CD4-positive, alpha-beta memory T cell (primary cell): ENCODE data around the gene ALDOA. TPM values are rescaled to one million over a fixed set of nuclear protein-coding genes. Genes with fewer than 3 reads are reported as not detected.

Experiments
- CTCF ChIA-PET: fragments of 350-600 bp; sonication (Branson Sonifier 250); formaldehyde crosslinking; loops from one replicate; lab custom pipeline; 2021; ENCODE audit warnings: inconsistent platforms; ENCODE audit not compliant: partially characterized antibody; lab: Charles Lee
- POLR2A ChIA-PET: fragments of 350-600 bp; sonication (Branson Sonifier 250); formaldehyde crosslinking; loops from one replicate; lab custom pipeline; 2021; ENCODE audit not compliant: partially characterized antibody; lab: Charles Lee
- DNase-seq, 5 donors: peaks; one replicate each; pipeline versions ENCODE4 v3.0.0 to v3.0.0-alpha.2; 2020 to 2022; ENCODE audit warnings: mixed read lengths in 1 of 5
- H3K27ac ChIP-seq: one replicate; pipeline ENCODE4 v1.7.0; 2013; ENCODE audit warnings: low read depth, low read length
- H3K27me3 ChIP-seq: 2 replicates; pipeline ENCODE4 v1.7.0; 2013; ENCODE audit warnings: mild to moderate bottlenecking, low read length, moderate library complexity; ENCODE audit not compliant: insufficient read depth
- H3K36me3 ChIP-seq: 2 replicates; pipeline ENCODE4 v1.7.0; 2013; ENCODE audit warnings: mild to moderate bottlenecking, low read length, moderate library complexity; ENCODE audit not compliant: insufficient read depth
- H3K4me1 ChIP-seq: 2 replicates; pipeline ENCODE4 v1.7.0; 2013; ENCODE audit warnings: mild to moderate bottlenecking, low read length, moderate library complexity; ENCODE audit not compliant: insufficient read depth
- H3K4me3 ChIP-seq, 2 donors: one replicate each; pipeline ENCODE4 v1.7.0; 2013; ENCODE audit warnings: low read length in 2 of 2, mild to moderate bottlenecking in 1 of 2
- H3K9me3 ChIP-seq, 2 donors: one replicate each; pipeline ENCODE4 v1.7.0; 2013; ENCODE audit warnings: low read length in 2 of 2, control low read depth in 1 of 2; ENCODE audit not compliant: control insufficient read depth in 1 of 2
- H3K27ac Mint-ChIP-seq, 7 donors: one replicate each; pipeline ENCODE4 v1.8.0; 2020 to 2021; ENCODE audit warnings: mixed read lengths in 7 of 7, mild to moderate bottlenecking in 6 of 7, inconsistent platforms in 3 of 7, moderate library complexity in 3 of 7
- H3K27me3 Mint-ChIP-seq, 2 donors: one replicate each; pipeline ENCODE4 v1.8.0; 2020 to 2021; ENCODE audit warnings: mixed read lengths in 2 of 2
- H3K36me3 Mint-ChIP-seq, 2 donors: one replicate each; pipeline ENCODE4 v1.8.0; 2020 to 2021; ENCODE audit warnings: mixed read lengths in 2 of 2, inconsistent platforms in 1 of 2, mild to moderate bottlenecking in 1 of 2
- H3K4me1 Mint-ChIP-seq, 4 donors: one replicate each; pipeline ENCODE4 v1.8.0; 2020 to 2021; ENCODE audit warnings: mixed read lengths in 4 of 4, mild to moderate bottlenecking in 1 of 4
- H3K4me3 Mint-ChIP-seq, 8 donors: one replicate each; pipeline ENCODE4 v1.8.0; 2020 to 2021; ENCODE audit warnings: mixed read lengths in 8 of 8, mild to moderate bottlenecking in 7 of 8, moderate library complexity in 6 of 8, inconsistent platforms in 3 of 8
- H3K9me3 Mint-ChIP-seq, 8 donors: one replicate each; pipeline ENCODE4 v1.8.0; 2020 to 2021; ENCODE audit warnings: mixed read lengths in 8 of 8, mild to moderate bottlenecking in 5 of 8, inconsistent platforms in 3 of 8, moderate library complexity in 1 of 8
- intact Hi-C: fragments of 100-400 bp; cut with micrococcal nuclease; formaldehyde crosslinking; loops from one replicate; pipeline ENCODE4 v1.15.1; 2023
- polyA plus RNA-seq, 2 donors: library from polyadenylated mRNA; unstranded; fragments of 300-500 nt; fragmentation: Illumina TruSeq; gene quantifications; one replicate each; pipeline ENCODE4 v1.2.3, GENCODE V29; 2021
- total RNA-seq, 2 experiments: library from RNA; stranded (reverse); gene quantifications; one replicate each; pipeline ENCODE4 v1.2.3, GENCODE V29; 2021

Gene ALDOA
- total and polyA plus RNA-seq, 4 experiments from 2014 or later = 558 to 1,115 (median 811) TPM

- CTCF ChIA-PET = interaction anchor here (1.1 to 3.0 kb wide), 2 partner anchors 11 to 12 kb away, joined by 3 to 20 read pairs; partner anchors contain the start of gene TBX6
- intact Hi-C loops = no loop called here
Measured at GRCh38 chr16:30104492-30104891, 38.9 kb downstream of the ALDOA start.

GRCh38 chr16:30108059-30108850 is 42.7 kb downstream of the ALDOA start:
- ChIA-PET POLR2A (no interaction called here), CTCF (no interaction called here)
- Mint-ChIP-seq H3K9me3 (no peaks in the 10 kb centered on the region), H3K27ac (no peak overlapping the region), H3K27me3 (no peaks in the 10 kb centered on the region), H3K4me3 (no peak overlapping the region), H3K4me1 (peaks cover 5 to 8% (median 5%) of the 10 kb centered on the region in 4 donors), H3K36me3 (peaks cover 22 to 28% of the 10 kb centered on the region in 2 donors)
- no peak overlapping the region for H3K27ac ChIP-seq
- H3K27me3 ChIP-seq = no peaks in the 10 kb centered on the region
- H3K9me3 ChIP-seq = no peaks in the 10 kb centered on the region
- no peak overlapping the region for H3K4me3 ChIP-seq
- no peak for DNase-seq
- intact Hi-C loops = no loop called here
- H3K4me1 ChIP-seq = peaks cover 5% of the 10 kb centered on the region
- H3K36me3 ChIP-seq = peaks cover 11% of the 10 kb centered on the region

More at GRCh38 chr16:30104492-30104891, 38.9 kb downstream of the ALDOA start:
- Histone ChIP-seq H3K4me3 (no peak overlapping the region), H3K4me1 (no peaks in the 10 kb centered on the region), H3K9me3 (no peaks in the 10 kb centered on the region), H3K27me3 (no peaks in the 10 kb centered on the region), H3K36me3 (peaks cover 5% of the 10 kb centered on the region), H3K27ac (no peak overlapping the region)
- Mint-ChIP-seq H3K27me3 (no peaks in the 10 kb centered on the region), H3K27ac (peak overlapping the region in 1 of 7 donors; percentile 60), H3K9me3 (peaks cover 0 to 2% (median under 1%) of the 10 kb centered on the region in 8 donors), H3K36me3 (peaks cover 16 to 28% of the 10 kb centered on the region in 2 donors), H3K4me1 (peaks cover 0 to 1% (median 0%) of the 10 kb centered on the region in 4 donors), H3K4me3 (no peak overlapping the region)
- DNase-seq = no peak
- POLR2A ChIA-PET = interaction anchor here (4.2 kb wide), 1 partner anchor 13 kb away, joined by 23 read pairs; the partner anchor contains the start of gene TBX6

GRCh38 chr16:30110661-30111060 is 45.1 kb downstream of the ALDOA start:
- intact Hi-C loops = no loop called here
- H3K27ac Mint-ChIP-seq = peak overlapping the region in 1 of 7 donors; percentile 85
- peaks cover 11% of the 10 kb centered on the region for H3K36me3 ChIP-seq

GRCh38 chr16:30112197-30113030 is 46.9 kb downstream of the ALDOA start:
- Histone ChIP-seq H3K4me1 (peaks cover 27% of the 10 kb centered on the region), H3K27ac (no peak overlapping the region), H3K4me3 (no peak overlapping the region), H3K36me3 (peaks cover 22% of the 10 kb centered on the region), H3K9me3 (no peaks in the 10 kb centered on the region), H3K27me3 (no peaks in the 10 kb centered on the region)
- peak in 2 of 5 donors; percentile 35 to 45 for DNase-seq
- Mint-ChIP-seq H3K27ac (peak overlapping the region in 2 of 7 donors; percentile 35 to 66), H3K27me3 (no peaks in the 10 kb centered on the region), H3K4me3 (peak overlapping the region in 1 of 8 donors; percentile 10), H3K9me3 (no peaks in the 10 kb centered on the region), H3K4me1 (peaks cover 11 to 25% (median 17%) of the 10 kb centered on the region in 4 donors), H3K36me3 (peaks cover 9 to 19% of the 10 kb centered on the region in 2 donors)
- intact Hi-C loops = no loop called here
- ChIA-PET CTCF (interaction anchor here (0.6 to 2.3 kb wide), 13 partner anchors 12 to 548 kb away, joined by 3 to 11 read pairs (median 4); partner anchors contain the start of gene TBX6), POLR2A (interaction anchor here (1.0 to 9.9 kb wide), 6 partner anchors 9 to 296 kb away, joined by 3 to 120 read pairs (median 14); partner anchors contain the start of genes CORO1A, TBX6 and YPEL3)

More at GRCh38 chr16:30110661-30111060, 45.1 kb downstream of the ALDOA start:
- Mint-ChIP-seq H3K9me3 (no peaks in the 10 kb centered on the region), H3K27me3 (no peaks in the 10 kb centered on the region), H3K4me1 (peaks cover 11 to 24% (median 17%) of the 10 kb centered on the region in 4 donors), H3K4me3 (no peak overlapping the region), H3K36me3 (peaks cover 15 to 19% of the 10 kb centered on the region in 2 donors)
- no peak overlapping the region for H3K27ac ChIP-seq
- CTCF ChIA-PET = interaction anchor here (0.6 to 2.3 kb wide), 5 partner anchors 19 to 444 kb away, joined by 3 to 7 read pairs (median 3); partner anchors contain the start of gene TBX6
- DNase-seq = no peak
- no peaks in the 10 kb centered on the region for H3K27me3 ChIP-seq
- no peaks in the 10 kb centered on the region for H3K9me3 ChIP-seq
- H3K4me3 ChIP-seq = no peak overlapping the region
- POLR2A ChIA-PET = interaction anchor here (4.5 to 9.9 kb wide), 2 partner anchors 18 to 74 kb away, joined by 23 to 120 read pairs; partner anchors contain the start of genes CORO1A and TBX6
- H3K4me1 ChIP-seq = peaks cover 27% of the 10 kb centered on the region

- H3K9me3 ChIP-seq = no peaks in the 10 kb centered on the region
- H3K4me1 ChIP-seq = peaks cover 27% of the 10 kb centered on the region
- H3K9me3 Mint-ChIP-seq = no peaks in the 10 kb centered on the region
- H3K27ac ChIP-seq = no peak within 1 kb of the TSS
- H3K27me3 ChIP-seq = no peaks in the 10 kb centered on the region
- peak within 1 kb of the TSS in 4 of 7 donors; percentile 55 to 90 (median 70) for H3K27ac Mint-ChIP-seq
- no peaks in the 10 kb centered on the region for H3K27me3 Mint-ChIP-seq
- peaks cover 25% of the 10 kb centered on the region for H3K36me3 ChIP-seq
- intact Hi-C loops = no loop called here
- CTCF ChIA-PET = interaction anchor here (1.2 to 2.3 kb wide), 5 partner anchors 11 to 296 kb away, joined by 4 to 11 read pairs (median 5); partner anchors contain the start of gene TBX6
- POLR2A ChIA-PET = interaction anchor here (1.0 to 9.9 kb wide), 6 partner anchors 10 to 295 kb away, joined by 4 to 120 read pairs (median 14); partner anchors contain the start of genes CORO1A, MAPK3, TBX6 and YPEL3
- H3K4me1 Mint-ChIP-seq = peaks cover 11 to 25% (median 17%) of the 10 kb centered on the region in 4 donors
- H3K36me3 Mint-ChIP-seq = peaks cover 8 to 18% of the 10 kb centered on the region in 2 donors
- H3K4me3 ChIP-seq = no peak within 1 kb of the TSS
- H3K4me3 Mint-ChIP-seq = peak within 1 kb of the TSS in 3 of 8 donors; percentile 38 to 71 (median 56)
- no peak for DNase-seq
Measured at GRCh38 chr16:30113031-30113710, 47.6 kb downstream of the ALDOA start, which contains the start of gene GDPD3. Gene GDPD3, minus strand, starts transcription at chr16:30113537. Its CDS starts 59 bp downstream, at chr16:30113478.

- ChIA-PET POLR2A (interaction anchor here (1.9 to 9.9 kb wide), 4 partner anchors 9 to 71 kb away, joined by 6 to 120 read pairs (median 23); partner anchors contain the start of genes CORO1A, MAPK3, TBX6 and YPEL3), CTCF (interaction anchor here (0.6 to 2.0 kb wide), 5 partner anchors 10 to 523 kb away, joined by 3 to 7 read pairs (median 5); no protein-coding TSS in a partner anchor)
- Mint-ChIP-seq H3K36me3 (peaks cover 9 to 18% of the 10 kb centered on the region in 2 donors), H3K27ac (peak overlapping the region in 4 of 7 donors; percentile 18 to 90 (median 64)), H3K27me3 (no peaks in the 10 kb centered on the region), H3K4me1 (peaks cover 11 to 25% (median 17%) of the 10 kb centered on the region in 4 donors), H3K9me3 (no peaks in the 10 kb centered on the region), H3K4me3 (peak overlapping the region in 2 of 8 donors; percentile 38 to 71)
- no peak for DNase-seq
- Histone ChIP-seq H3K9me3 (no peaks in the 10 kb centered on the region), H3K4me3 (no peak overlapping the region), H3K36me3 (peaks cover 24% of the 10 kb centered on the region), H3K4me1 (peaks cover 27% of the 10 kb centered on the region), H3K27me3 (no peaks in the 10 kb centered on the region), H3K27ac (no peak overlapping the region)
- intact Hi-C loops = no loop called here
Measured at GRCh38 chr16:30113711-30114333, 48.3 kb downstream of the ALDOA start.
